Stimulated activated CD8-positive, alpha-beta memory T cell treated with anti-CD3 and anti-CD28 coated beads, Interleukin-4, amount 100 ng/mL, for 48 hours (primary cell): ENCODE data around the gene AK5.

ENCODE experiments used
- DNase-seq: peaks from one replicate; pipeline ENCODE4 v3.0.0-alpha.2; 2020

The AK5 gene

DNA sequence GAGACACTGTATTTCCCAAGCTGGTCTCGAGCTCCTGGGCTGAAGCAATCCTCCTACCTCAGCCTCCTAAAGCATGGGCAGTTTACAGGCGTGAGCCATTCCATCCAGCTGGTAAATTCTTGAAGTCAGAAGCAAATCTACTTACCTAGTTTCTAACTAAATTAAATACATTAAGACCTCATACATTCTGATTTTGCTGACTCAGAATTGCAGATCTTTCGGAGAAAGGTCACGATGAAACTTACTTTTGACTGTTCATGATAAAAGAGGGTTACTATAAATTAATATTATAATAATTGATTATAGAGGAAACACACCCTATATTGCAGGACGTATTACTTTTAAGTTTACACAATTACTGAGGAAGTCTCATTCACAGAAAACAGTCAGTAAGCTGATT lies 268.3 kb downstream of the AK5 start:
- DNase-seq, result no peak

DNA sequence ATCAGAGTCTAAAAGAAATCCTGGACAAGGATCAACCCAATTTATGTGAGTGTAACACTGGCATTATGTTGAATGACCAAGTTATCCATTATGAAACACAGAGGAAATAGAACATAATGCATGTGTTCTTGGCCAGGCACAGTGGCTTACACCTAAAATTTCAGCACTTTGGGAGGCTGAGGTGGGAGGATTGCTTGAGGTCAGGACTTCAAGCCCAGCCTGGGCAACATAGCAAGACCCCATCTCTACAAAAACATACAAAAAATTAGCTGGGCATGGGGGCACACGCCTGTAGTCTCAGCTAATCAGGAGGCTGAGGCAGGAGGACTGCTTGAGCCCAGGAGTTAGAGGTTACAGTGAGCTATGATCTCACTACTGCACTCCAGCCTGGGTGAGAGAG lies 270.8 kb downstream of the AK5 start:
- DNase-seq, result no peak

DNA sequence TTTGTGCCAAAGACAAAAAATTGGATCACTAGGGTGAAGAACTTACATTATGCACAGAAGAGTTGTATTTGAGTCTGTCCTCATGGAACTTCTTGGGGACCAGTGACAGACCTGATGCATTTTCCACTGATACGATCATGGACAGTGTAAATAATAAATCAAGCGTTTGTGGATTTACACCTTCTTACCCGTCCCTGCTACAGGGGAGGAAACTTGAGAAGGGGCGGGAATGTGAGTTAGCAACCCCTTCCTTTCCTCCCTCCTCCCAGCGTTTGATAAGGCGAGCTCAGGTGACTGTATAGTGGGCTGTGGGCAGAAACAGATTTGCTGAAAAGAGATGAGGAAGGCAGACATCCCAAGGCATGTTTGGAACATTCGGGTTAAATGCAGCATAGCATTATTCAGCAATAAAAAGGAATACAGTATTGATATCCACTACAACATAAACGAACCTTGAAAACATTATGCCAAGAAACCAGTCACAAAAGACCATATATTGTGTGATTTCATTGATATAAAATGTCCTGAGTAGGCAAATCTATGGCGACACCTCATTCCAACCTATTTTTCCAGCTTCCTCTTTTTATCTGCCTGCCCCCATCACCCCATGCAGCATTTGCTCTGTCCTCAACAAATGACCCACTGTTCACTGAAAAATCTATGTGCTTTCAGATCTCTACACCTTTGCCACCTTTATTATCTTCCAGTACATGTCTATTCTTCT lies 271.9 kb downstream of the AK5 start:
- DNase-seq, result no peak

DNA sequence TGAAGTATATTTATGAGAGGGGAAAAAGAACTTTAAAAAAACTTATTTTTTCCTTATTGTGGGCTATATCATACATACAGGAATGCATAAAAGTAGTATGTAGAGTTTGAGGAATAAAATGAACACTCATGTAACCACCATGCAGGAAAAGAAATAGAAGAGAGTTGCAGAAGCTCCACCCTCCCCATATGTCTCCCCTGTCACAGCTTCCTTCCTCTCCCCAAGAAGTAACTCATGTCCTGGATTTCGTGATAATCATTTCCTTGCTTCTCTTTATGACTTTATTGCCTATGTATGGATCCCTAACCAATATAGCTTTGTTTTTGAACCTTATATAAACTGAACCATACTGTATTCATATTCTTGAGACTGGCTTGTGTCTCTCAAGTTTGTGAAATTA lies 274.2 kb downstream of the AK5 start:
- DNase-seq, result no peak

DNA sequence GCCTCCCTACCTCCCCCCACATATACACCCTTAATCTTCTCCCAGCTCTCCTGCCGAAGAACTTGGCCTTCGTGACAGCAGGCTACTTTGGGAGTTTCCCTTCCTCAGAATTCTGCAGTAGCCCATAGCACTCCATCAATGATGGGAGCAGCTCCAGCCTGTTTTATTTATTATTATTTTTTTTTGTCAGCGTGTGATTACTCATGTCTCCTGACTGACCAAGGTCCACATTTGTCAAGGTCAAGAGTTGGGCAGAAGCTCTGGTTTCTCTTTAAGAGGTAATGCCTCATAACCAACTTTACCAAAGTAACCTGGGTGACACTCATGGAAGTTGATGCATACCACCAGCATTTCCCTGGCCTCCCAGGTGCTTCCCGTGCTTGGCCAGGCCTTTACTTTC lies 275.2 kb downstream of the AK5 start:
- no peak for DNase-seq

DNA sequence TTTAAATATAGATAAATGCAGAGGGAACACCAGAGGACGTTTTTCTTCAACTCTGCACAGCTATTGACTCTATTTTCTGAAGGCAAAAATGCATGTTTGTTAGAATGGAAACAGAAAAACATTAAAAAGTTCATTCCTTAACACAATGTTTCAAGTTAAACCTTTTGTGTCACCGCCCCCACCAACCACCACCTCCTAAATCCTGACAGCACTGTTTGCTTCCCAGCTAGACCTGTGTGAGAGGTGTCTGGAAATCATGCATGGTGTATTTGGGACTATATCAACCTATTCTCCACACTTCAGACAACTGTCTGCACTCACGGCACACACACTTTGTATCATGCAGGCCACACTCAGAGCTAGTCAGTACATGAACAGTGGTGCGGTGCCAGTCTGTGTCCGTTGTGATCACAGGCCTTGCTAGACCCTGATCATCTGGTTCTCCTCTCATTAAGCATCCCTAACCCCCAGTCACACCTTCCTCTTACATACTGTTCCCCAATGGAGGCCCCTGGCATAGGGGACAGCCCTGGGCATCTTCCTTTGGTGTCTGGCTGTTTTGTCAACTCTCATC lies 276.9 kb downstream of the AK5 start:
- no peak for DNase-seq

DNA sequence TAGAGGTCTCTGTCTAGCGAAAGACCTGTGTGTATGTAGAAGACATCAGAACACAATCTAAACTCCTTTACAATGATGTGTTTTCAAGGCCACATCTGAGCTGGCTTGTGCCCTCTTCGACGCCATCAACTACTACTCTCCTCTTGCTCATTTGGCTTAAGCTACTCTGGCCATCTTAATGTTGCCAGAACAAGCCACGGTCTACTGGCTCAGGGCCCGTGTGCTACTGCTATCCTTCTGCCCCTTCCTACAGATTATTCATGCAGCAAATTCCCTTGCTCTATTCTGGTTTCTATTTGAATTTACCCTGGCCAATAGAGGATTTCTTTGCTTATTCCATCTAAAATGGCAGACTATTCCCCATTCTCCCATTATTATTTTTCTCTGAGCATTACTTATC lies 278.9 kb downstream of the AK5 start:
- DNase-seq, result no peak

DNA sequence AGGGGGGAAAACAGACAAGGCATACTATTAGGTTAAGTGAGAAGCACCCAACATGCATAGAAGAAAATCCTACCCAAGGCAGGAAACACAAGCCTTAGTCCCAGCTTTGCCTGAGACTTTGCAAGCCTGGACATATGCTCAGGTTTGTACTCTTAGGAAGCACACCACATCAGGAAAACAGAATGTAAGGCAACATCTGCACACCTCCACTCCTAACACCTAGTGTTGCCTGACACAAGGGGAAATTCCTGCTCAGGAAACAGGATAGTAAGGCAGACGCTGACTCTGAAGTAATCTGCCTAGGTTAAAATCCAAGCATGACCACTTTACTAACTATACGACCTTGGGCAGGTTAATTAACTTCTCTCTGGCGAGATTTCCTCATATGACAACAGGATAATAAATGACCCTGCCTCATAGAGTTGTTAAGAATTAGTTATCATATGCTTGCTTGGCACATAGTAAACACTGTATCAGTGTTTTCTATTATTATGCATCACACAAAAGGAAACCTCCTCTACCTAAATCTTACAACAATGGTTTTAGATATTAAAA lies 280.9 kb downstream of the AK5 start:
- DNase-seq, result no peak

DNA sequence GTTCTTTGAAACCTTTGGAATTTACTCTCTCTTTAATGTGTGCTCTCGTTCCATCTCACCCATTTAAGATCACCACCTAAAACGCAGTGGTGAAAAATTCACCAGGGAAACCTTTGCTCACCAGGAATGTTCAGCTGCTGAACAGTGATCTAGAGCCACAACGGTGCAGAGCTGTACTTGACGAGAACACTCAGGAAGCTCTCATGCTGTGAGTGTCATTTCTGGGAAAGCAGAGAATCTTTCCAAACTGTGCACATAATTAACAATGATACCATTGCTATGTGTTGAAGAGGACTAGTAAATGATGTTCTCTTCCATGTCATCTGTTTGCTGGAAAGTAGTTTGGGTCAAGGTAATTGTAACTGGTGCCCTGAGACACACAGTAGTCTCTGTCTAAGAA lies 283.5 kb downstream of the AK5 start:
- DNase-seq, result no peak

DNA sequence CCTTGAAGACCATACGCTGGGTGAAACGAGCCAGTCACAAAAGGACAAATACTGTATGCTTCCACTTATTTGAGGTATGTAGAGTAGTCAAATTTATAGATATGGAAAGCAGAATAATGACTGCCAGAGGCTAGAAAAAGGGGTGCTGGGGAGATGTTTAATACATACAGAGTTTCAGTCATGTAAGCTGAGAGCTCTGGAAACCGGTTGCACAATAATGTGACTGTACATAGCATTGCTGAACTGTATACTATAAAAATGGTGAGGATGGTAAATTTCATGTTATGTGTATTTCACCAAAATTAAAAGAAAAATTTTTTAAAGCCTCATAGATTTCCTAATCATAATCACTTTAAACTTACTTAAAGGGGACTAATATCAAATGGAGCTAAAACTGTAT lies 289.8 kb downstream of the AK5 start:
- DNase-seq, result no peak

DNA sequence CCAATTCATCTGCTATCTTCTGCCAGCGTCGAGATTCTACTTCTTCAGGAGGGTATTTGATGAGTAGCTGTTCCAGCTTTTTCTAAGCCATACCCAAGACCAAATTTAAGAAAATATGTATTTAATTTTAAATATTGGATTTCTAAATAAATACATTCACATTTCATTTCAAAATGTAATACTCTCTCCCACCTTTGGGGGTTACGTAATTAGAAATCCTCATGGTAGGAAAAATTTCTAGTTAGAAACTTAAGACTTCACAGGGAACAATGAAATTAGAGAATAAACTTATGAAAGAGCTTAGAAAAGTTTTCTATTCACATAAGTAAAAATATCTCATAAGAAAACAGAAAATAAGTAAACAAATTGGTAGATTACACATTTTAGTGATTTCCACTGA lies 297.7 kb downstream of the AK5 start:
- no peak for DNase-seq

DNA sequence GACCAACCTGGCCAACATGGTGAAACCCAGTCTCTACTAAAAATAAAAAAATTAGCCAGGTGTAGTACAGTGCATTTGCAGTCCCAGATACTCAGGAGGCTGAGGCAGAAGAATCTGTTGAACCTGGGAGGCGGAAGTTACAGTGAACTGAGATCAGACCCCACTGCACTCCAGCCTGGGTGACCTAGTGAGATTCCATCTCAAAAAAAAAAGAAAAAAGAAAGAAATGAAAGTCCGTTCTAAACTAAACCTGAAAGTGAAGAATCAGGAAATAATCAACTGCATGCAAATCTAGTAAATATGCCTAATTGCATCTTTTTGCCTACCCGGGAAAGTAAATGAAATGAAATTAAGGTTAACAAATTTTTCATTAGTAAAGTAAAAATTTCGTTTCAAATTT lies 301.1 kb downstream of the AK5 start:
- no peak for DNase-seq

DNA sequence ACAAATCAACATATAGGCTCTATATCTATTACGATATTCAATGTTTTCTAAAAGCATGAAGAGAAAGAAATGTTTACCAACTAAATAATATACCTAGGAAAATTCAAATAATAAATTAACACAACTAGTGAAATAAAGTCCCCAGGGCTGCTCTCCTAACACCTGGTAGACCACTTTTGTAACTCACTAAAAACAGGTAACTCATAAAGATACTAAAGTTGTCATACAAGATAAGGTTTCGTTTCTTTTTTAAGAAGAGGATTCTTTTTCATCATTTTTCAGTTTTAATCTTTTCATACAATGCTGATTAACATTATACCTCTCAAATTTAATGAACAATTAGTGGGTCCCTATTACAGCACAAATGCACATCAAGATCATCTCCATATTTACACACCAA lies 301.7 kb downstream of the AK5 start:
- DNase-seq, result no peak

DNA sequence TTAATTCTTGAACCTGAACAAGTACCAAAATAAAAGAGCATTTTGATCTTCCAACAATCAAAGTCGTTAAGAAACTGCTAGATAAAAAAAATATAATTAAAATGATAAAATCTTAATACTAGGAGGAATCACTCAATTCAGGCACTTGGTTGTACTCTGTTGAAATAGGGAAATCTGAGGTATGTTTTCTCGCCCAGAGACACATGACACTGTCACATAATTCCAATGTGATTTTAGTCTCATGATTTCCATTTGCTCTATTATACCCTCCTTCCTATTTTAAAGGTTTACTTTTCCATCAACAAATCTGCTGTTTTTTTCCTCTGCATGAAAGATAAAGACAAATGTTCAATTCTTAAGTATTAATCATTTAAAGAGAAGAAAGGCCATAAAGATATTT lies 303.1 kb downstream of the AK5 start:
- DNase-seq, result no peak

DNA sequence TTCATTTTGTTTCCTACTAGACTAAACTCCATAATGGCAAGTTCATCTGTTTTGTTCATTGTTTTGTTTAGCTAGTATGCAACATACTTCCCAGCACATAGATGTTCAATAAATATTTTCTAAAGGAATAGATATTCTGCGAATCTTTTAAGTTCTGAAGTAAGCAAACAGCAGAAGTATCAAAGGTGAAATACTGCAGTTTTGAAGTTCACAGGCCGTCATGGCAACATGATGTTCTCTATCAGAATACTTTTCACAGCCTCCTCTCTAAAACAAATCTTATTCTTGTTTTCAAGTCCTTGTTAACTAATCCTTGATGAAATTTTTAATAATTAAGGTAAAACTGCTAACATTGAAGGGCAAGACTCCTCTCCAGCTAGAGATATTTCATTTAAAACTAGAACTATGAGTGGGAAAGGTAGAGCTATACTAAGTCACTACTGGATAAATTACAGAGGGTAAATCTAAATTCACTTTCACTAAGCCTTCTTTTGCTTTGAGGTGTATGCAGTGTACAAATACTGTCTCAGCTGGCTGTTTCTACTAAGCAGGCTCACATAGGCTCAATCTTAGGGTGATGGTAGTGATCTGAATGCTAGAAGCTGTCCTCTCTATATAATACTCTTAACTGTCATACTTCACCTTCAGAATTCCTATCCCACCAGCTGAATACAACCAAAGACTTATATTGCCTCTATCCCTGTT lies 303.9 kb downstream of the AK5 start:
- DNase-seq, result no peak

DNA sequence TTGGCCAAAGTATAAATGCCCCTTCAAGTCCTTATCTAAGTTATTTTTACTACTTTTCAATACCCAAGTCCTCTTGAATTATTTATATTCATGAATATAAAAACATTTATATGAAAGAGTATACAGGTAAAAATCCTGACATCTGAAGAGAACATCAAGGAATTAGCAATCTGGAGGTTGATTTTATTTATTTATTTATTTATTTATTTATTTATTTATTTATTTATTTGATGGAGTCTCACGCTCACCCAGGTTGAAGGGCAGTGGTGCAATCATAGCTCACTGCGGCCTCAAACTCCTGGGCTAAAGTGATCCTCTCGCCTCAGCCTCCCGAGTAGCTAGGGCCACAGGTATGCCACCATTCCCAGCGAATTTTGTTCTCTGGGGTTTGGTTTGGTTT lies 307.4 kb downstream of the AK5 start:
- no peak for DNase-seq

DNA sequence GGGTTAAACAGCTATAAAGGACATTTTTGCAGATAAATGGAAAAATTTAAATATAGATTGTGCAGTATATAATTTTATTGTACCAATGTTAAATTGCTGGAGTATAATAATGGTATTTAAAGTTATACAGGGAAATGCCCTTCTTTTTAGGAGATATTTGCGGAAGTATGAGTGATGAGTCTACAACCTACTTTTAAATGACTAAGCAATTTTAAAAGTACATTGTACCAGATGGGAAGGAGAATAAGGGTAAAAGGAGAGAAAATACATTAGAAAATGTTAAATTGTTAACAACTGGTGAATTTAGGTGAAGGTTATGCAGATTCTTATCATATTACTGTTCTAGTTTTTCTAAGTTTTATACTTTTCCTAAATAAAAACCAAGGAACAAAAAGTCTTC lies 308.8 kb downstream of the AK5 start:
- DNase-seq, result no peak

DNA sequence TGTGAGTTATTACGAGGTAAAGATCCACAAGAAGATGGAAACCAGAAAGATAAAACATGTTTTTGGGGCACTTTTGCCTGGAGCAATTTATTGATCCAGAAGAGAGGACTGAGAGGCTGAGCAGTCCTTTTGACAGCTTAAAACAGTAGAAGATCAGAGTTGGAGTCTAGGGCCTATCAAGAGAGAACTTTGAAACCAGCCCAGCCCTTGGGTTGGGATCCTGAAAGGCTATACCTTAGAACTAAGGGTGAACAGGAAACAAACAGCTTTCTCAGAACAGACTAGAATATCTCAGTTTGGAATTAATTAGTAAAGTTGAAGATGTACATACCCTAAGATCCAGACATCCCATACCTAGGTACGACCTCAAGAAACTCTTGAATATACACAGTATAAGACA lies 311.1 kb downstream of the AK5 start:
- no peak for DNase-seq

DNA sequence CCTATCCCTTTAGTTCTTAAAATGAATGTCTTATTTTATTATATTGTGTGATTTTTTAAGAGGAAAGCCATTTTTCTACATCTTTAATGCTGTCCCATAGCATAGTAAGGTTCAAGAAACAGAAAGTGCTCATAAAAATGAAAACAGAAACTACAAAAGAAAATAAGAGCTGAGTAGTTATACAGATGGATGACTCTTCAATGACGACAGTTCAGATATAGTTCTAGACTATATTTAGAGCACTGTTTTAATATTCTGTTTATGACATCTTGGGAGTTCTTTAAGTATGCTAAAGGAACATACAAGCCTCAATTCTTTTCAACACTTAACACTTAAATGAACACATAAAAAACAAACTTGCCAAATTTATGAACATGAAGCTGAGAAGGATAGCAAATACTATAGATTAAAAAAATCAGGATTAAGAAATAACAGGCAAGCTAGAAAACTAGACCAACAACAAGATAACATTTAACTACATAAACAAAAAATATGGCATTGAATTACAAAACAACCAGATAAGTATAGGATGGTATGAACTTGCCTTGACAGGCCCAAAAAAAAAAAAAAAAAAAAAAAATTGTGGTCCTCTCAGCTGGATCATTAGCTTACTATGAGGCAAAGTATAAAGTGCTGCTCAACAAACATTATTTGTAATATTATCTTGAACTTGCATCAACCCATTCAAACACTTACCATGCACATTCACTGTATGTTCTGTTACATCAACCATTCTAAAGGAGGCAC lies 312.7 kb downstream of the AK5 start:
- no peak for DNase-seq

DNA sequence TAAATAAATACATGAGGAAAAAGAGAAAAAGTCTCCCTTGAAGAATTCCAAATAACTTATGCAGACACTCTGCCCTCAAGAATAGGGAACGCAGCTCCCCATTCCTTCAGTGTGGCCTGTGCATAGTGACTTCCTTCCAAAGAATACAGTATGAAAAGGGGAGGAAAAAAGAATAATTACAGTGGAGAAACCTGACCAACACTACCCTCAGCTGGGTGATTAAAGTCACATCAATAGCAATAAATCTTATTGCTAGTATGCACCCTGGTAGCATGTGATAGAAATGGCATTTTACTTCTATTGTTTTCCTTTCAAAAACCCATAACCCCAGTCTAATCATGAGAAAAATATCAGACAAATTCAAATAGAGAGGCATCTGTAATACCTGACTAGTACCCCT lies 315.5 kb downstream of the AK5 start:
- DNase-seq, result no peak

DNA sequence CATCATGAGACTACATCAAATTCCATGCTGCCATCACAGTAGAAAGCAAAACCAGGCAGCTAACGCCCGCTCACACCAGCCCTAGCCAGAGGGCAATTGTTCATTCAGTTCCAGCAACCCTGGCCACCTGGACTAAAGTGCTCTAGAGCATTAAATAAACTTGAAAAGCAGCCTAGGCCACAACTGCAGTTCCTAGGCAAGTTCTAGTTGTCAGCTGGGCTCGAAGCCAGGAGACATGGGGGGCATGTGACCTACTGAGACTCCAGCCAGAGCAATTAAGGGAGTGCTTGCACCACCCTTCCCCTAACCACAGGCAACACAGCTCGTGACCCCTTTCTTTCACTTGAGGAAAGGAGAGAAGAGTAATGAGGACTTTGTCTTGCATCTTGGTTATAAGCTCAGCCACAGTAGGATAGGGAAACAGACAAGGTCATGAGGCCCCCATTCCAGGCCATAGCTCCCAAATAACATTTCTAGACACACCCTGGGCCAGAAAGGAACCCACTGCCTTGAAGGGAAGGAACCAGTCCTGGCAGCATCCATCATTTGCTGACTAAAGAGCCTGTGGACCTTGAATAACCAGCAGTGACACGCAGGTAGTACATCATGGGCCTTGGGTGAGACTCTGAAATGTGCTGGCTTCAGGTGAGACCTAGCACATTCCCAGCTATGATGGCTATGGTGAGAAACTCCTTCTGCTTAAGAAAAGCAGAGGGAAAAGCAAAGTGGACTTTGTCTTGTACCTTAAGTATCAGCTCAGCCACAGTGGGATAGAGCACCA lies 323.6 kb downstream of the AK5 start:
- no peak for DNase-seq

DNA sequence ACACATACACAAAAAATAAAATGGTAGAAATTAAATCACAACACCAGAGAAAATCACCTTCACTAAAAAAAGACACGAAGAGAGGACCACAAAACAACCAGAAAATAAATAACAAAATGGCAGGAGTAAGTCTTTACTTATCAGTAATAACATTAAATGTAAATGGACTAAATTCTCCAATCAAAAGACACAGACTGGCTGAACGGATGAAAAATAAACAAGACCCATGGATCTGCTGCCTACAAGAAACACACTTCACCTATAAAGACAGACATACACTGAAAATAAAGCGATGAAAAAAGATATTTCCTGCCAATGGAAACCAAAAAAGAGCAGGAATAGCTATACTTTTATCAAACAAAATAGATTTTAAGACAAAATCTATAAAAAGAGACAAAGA lies 327.1 kb downstream of the AK5 start:
- DNase-seq, result no peak
